OCI-LY3 (cell line): ENCODE data around the gene REL.

Source experiments
- H2AFZ ChIP-seq: fragments of 200-600, 300-600 bp; shearing (Covaris generic); 2 replicates; pipeline ENCODE4 v1.6.0; 2014; ENCODE audit warnings: antibody characterized with exemption, low read depth, low read length
- H3K27ac ChIP-seq: fragments of 200-600, 300-600 bp; sonication (generic); 2 replicates; pipeline ENCODE4 v1.5.1; 2014; ENCODE audit warnings: mild to moderate bottlenecking, low read length, moderate library complexity, mixed read lengths
- H3K27me3 ChIP-seq: fragments of 200-600, 300-600 bp; sonication (generic); 2 replicates; pipeline ENCODE4 v1.6.1; 2014; ENCODE audit warnings: low read depth, low read length, mixed read lengths
- H3K36me3 ChIP-seq: fragments of 200-600, 300-600 bp; sonication (generic); replicated peaks from 2 replicates; pipeline ENCODE3; 2014; ENCODE audit warnings: low read depth, low read length, mixed read lengths
- H3K4me1 ChIP-seq: fragments of 300-600, 200-600 bp; sonication (generic); 2 replicates; pipeline ENCODE4 v1.6.1; 2014; ENCODE audit warnings: low read length, mixed read lengths
- H3K4me2 ChIP-seq: fragments of 200-600, 300-600 bp; sonication (generic); 2 replicates; pipeline ENCODE4 v1.6.1; 2014; ENCODE audit warnings: low read length, mixed read lengths
- H3K4me3 ChIP-seq: fragments of 300-600, 200-600 bp; sonication (generic); 2 replicates; pipeline ENCODE4 v1.5.1; 2014; ENCODE audit warnings: antibody characterized with exemption, mild to moderate bottlenecking, low read length, moderate library complexity
- H3K79me2 ChIP-seq: fragments of 300-600, 200-600 bp; shearing (Covaris generic); 2 replicates; pipeline ENCODE4 v1.6.1; 2014; ENCODE audit warnings: mild to moderate bottlenecking, low read length, mixed read lengths
- H3K9ac ChIP-seq: fragments of 300-600, 200-600 bp; shearing (Covaris generic); 2 replicates; pipeline ENCODE4 v1.6.0; 2014; ENCODE audit warnings: mild to moderate bottlenecking, low read length, moderate library complexity
- H3K9me3 ChIP-seq: fragments of 200-600, 300-600 bp; shearing (Covaris generic); 2 replicates; pipeline ENCODE4 v1.6.1; 2014; ENCODE audit warnings: low read length, mixed read lengths; ENCODE audit not compliant: insufficient read depth
- H4K20me1 ChIP-seq: fragments of 200-600, 300-600 bp; sonication (generic); 2 replicates; pipeline ENCODE4 v1.6.1; 2016; ENCODE audit warnings: low read length, mixed read lengths; ENCODE audit not compliant: insufficient read depth
- EZH2phosphoT487 ChIP-seq: fragments of 200-600 bp; shearing (Covaris generic); IDR thresholded peaks from 2 replicates; pipeline ENCODE4 v1.6.1; 2018; ENCODE audit warnings: antibody characterized with exemption, mixed run types, low read depth
- TF ChIP-seq, protein P1 (sequence below): fragments of 200-600, 300-600 bp; sonication (generic); IDR thresholded peaks from 2 replicates; pipeline ENCODE4 v1.5.1; 2014; ENCODE audit warnings: antibody characterized with exemption, low read length, low read depth

Gene REL

DNA sequence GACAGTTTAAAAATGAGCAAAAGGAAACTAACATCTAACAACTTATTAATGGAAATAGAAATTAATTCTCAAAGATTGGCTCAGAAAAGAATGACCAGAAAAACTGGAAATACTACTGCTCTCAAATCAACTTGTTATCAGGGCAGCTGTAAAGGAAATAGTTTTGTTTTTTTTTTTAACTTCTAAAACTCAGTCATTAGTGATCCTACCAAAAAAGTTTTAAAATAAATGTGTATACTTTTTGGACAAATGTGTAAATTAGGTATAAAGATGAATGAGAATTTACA, 84.1 kb downstream of the REL start:
- no peaks in the 10 kb centered on the region for H4K20me1 ChIP-seq
- no peaks in the 10 kb centered on the region for H3K79me2 ChIP-seq
- no peaks in the 10 kb centered on the region for H3K36me3 ChIP-seq
- no peaks in the 10 kb centered on the region for H3K9me3 ChIP-seq
- TF ChIP-seq, protein P1, sequence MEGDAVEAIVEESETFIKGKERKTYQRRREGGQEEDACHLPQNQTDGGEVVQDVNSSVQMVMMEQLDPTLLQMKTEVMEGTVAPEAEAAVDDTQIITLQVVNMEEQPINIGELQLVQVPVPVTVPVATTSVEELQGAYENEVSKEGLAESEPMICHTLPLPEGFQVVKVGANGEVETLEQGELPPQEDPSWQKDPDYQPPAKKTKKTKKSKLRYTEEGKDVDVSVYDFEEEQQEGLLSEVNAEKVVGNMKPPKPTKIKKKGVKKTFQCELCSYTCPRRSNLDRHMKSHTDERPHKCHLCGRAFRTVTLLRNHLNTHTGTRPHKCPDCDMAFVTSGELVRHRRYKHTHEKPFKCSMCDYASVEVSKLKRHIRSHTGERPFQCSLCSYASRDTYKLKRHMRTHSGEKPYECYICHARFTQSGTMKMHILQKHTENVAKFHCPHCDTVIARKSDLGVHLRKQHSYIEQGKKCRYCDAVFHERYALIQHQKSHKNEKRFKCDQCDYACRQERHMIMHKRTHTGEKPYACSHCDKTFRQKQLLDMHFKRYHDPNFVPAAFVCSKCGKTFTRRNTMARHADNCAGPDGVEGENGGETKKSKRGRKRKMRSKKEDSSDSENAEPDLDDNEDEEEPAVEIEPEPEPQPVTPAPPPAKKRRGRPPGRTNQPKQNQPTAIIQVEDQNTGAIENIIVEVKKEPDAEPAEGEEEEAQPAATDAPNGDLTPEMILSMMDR: no peak
- no peak for TF ChIP-seq EZH2phosphoT487
- H3K4me2 ChIP-seq: no peak overlapping the region
- no peak overlapping the region for H3K9ac ChIP-seq
- H3K4me1 ChIP-seq: peaks cover 17% of the 10 kb centered on the region
- no peak overlapping the region for H3K4me3 ChIP-seq
- H3K27ac ChIP-seq: no peak overlapping the region
- H3K27me3 ChIP-seq: peaks cover 23% of the 10 kb centered on the region
- H2AFZ ChIP-seq: no peak overlapping the region

DNA sequence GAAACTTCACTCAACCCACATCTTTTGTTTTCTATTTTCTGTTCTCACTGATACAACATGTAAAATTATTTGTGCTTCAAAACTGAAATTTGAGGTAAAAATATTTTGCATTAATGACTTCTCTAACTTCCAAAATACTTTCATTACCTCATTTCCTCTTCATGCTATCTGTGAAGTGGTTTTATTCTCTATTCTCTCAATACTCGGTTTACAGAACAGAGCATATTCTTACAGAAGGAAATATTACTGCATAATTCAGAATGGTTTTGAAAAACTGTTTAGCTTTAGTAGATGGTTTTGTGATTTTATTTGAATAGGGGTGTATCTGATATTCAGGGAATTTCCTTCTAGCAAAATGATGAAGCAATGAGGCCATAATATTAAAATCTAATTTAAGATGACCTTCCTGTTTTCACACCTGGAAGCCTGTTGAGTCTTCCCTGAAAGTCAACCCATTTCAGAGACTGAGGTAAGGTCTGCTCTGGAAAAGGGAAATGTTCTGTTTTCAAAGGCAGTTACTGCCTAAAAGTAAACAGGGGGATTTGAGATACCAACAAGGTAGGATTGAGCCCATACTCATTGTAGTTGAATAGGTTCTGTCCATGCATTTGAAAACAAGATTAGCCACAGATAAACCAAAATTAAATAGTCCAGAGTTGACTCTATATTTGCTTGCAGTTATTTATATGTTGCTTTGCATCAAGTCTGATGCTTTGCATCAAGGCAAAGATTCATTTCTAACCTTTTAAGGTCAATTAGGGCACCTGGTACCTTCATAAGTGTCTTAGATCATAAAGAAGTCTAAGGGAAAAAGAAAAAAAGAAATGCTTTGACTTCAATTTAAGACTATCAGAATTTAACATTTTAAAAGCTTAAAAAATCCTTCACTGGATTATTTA, 85.4 kb downstream of the REL start:
- Histone ChIP-seq H2AFZ (no peak overlapping the region), H3K4me2 (peak overlapping the region; percentile 50)

DNA sequence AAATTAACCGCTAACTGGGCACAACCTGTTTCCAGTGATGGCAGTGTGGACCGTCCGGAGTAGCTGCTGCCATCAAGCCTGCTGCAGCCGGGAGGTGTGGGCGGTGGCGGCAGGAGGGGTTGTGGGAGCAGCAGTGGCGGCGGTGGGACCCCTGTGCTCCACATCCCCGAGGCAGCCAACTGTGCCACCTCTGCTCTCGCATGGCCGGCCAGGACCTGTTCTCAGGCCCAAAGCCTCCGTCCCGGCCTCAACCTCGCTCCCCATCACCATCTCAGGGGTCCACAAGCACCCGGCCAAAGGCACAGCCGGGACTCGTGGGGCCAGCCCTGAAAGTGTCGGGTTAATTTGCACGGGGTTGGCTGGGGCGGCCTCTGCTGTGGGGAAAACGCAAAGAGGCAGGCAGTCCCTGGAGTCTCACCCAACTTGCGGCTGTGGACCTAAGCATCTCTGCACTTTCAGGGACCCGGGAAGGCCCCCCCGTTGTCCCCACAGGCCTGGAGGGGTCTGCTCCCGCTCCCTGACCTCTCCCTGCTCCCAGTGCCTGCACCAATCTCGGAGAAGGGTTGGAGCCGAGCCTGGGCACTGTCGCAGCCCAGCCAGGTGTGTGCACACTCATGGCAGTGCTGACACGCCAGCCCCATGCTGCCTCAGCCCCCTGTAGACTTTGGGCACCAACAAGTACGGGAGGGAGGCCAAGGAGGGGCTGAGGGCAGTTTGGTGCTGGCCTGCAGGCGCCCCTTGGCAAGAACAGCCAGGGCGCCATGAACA, 91.7 kb downstream of the REL start:
- no peak for TF ChIP-seq EZH2phosphoT487
- Histone ChIP-seq H3K4me3 (peak overlapping the region; percentile 64), H3K9ac (peak overlapping the region; percentile 38; the same call in 1 of the 2 replicates), H3K9me3 (no peaks in the 10 kb centered on the region; the same call in 1 of the 2 replicates), H3K4me2 (peak overlapping the region; percentile 82), H3K36me3 (no peaks in the 10 kb centered on the region), H2AFZ (no peak overlapping the region), H3K27ac (no peak overlapping the region), H4K20me1 (no peaks in the 10 kb centered on the region), H3K4me1 (peaks cover 55% of the 10 kb centered on the region), H3K27me3 (peaks cover 16% of the 10 kb centered on the region), H3K79me2 (no peaks in the 10 kb centered on the region)

More for the DNA sequence above, 85.4 kb downstream of the REL start:
- H3K9me3 ChIP-seq: no peaks in the 10 kb centered on the region
- H3K9ac ChIP-seq: no peak overlapping the region
- 0 out of 2 replicates have a peak overlapping the region, but pooled peaks have one; percentile 9 for H3K4me3 ChIP-seq
- no peak overlapping the region for H3K27ac ChIP-seq
- peaks cover 23% of the 10 kb centered on the region for H3K27me3 ChIP-seq
- H4K20me1 ChIP-seq: no peaks in the 10 kb centered on the region
- H3K4me1 ChIP-seq: peaks cover 27% of the 10 kb centered on the region
- 0 out of 2 replicates have a peak, but pooled peaks have one; percentile 31 for TF ChIP-seq EZH2phosphoT487
- TF ChIP-seq, protein P1: no peak
- H3K79me2 ChIP-seq: no peaks in the 10 kb centered on the region
- no peaks in the 10 kb centered on the region for H3K36me3 ChIP-seq

DNA sequence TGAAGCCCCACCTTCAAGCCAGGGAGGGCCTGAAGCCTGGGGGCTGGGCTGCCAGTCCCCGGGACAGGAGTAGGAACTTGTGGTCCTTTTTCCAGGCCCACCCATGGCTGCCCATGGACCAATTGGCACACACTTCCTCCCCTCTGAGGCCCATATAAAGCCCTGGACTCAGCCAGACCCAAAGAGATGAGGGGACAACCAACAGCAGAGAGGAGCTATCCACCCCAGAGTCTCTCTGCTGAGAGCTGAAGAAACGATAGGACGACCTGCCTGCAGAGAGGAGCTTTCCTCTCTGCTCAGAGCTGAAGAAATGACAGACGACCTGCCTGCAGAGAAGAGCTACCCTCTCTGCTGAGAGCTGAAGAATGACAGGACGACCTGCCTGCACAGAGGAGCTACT, 92.3 kb downstream of the REL start:
- no peak overlapping the region for H3K9ac ChIP-seq
- peaks cover 56% of the 10 kb centered on the region for H3K4me1 ChIP-seq
- no peaks in the 10 kb centered on the region for H3K79me2 ChIP-seq
- peak overlapping the region; percentile 82 for H3K4me2 ChIP-seq
- TF ChIP-seq, protein P1: no peak
- TF ChIP-seq EZH2phosphoT487: no peak
- peaks cover 10% of the 10 kb centered on the region for H3K27me3 ChIP-seq
- no peaks in the 10 kb centered on the region for H4K20me1 ChIP-seq
- no peaks in the 10 kb centered on the region; the same call in 1 of the 2 replicates for H3K9me3 ChIP-seq
- H3K27ac ChIP-seq: no peak overlapping the region
- no peaks in the 10 kb centered on the region for H3K36me3 ChIP-seq
- H2AFZ ChIP-seq: no peak overlapping the region
- H3K4me3 ChIP-seq: no peak overlapping the region
